Activated gamma-delta T cell (primary cell): ENCODE results near the gene CCDC106.

Experiments
- DNase-seq: peaks from one replicate; lab custom pipeline; 2025; lab: John Stamatoyannopoulos, UW
- total RNA-seq, 2 donors: gene quantifications; one replicate each; lab custom pipeline; 2026; lab: John Stamatoyannopoulos, UW

The CCDC106 gene
- total RNA-seq: 4.0 to 4.5 reads per million in 2 donors

DNA sequence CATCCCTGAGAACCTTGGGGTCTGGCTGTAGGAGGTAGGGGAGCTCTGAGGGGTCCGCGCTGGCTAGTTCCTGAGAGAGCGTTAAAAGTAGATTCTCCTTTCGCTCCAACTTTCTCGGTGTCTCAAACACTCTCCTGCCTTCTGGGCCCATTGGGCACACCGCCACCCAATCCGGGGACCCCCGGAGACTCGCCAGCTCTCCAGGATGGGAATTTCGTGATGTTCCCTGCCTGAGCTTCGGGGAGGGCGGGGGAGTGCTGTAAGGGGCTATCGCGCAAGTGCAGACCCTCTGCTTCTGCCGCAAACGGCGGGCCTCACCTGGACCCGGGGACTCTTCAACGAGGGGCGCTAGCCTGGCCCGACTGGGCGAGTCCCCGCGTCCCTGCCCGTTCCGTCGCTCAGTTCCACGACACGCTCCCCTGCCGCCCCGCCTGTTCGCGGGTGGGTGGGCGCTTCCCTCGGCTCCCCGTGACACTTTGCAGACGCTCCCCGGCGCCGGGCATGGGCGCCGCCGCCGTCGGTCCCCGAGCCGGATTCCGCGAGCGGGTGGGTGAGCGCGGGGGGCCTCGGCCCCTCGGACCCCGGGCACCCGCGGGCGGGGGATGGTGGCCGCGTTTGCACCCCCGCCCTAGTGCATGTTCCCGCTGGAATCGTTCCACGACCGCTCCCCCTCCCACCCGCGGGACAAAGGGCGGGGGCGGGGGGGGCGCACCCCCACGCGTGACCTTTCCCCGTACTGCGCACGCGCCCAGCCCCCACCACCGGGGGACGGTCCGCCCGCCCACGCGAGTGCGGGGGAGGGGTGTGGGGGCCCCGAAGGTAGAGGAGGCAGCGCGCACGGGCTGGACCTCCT lies at the start of gene CCDC106:
CCDC106 (plus strand) TSS at position 481 of the 853 bp plus-strand sequence. CDS start 835 bp downstream, outside the sequence.
- DNase-seq: peak; percentile 27

DNA sequence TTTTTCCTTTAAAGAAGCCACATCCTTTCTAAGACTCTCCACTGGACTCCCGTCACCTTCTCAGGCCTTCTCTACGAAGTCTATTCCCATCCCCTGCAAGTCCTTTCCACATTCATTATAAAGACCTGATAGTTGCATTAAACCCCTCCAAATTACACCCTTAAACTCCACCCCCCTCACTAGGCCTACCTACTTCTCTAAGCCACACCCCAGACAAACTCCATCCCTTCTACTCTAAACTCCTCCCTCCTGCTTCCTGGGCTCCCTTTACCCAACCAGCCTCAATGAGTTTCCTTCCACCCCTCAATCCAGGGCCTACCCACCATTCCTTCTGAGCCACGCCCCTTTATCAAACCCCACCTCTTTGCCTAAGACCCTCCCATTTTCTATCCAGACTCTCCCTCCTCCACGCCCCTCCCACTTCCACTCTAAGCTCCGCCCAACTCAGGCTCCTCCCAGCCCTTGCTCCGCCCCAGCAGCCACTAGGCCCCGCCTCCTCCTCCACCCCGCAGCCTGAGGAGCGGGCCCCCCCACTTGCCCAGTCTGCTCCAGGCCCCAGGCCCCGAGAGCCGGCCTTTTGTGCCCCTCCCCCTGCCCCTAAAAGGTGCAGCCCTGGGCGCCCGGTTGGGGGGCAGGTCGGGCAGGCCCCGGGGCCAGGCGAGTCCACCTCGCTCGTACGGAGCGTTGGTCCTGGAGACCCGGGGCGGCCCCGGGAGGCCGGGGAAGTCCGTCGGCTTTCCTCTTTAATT lies 49.1 kb upstream of the CCDC106 start:
- peak; percentile 74 for DNase-seq

DNA sequence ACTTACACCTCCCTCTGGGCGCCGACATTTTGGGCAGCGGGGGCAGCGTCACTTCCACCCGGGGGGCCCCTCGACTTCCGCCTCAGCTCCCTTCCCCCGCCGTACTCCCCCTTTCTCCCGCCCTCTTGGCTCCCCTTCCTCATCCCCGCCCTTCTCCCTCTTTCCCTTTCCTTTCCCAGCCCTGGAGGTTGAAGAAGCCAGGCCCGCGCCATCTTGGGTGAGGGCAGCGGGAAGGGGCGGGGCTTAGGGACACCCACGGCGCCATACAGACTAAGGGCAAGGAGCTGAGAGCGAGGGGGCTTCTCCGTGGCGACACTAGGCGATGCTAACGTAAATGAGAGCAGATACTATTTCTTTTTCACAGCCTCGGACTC lies 48.6 kb upstream of the CCDC106 start, which contains the start of gene FIZ1:
FIZ1 (minus strand) TSS at position 50 of the 374 bp plus-strand sequence. CDS start 1,652 bp downstream, outside the sequence.
- peak; percentile 74 for DNase-seq

DNA sequence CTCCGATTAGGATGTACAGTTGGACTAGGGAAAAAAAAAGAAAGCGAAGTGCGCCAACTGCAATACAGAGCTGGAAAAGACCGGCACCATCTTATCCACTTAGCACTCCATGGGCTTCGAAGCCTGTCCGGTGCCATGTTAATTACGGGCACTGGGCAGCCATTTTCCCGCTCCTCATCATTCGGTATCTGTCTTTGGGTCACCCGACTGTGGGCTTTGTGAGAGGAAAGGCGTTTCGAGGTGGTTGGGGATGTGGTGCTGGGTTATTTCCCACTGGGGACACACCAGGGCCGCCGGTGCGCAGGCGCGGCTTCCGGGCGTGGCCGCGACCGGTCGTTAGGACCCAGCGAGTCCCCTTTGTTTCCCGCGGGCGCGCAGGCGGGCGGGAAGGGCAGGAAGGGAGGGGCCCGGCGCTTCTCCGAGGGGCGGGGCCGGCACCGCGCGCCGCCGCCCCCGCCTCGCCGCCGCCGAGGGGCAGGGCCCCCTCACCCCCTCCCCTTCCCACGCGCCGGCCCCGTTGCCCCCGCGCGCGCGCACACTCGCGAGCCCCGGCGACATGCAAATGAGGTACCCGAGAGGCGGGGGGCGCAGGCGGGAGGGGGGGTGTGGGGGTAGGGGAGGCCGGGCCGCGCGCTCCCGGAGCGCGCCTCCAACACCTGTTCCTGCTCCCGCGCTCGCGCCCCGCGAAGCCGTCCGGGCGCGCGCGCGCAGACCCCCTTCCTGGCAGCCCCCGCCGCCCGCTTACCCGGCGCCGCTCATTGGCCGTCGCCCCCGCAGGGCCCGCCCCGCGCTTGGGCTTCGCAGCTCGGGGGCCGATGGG lies 48.0 kb upstream of the CCDC106 start, which contains the start of gene ZNF524:
ZNF524 (plus strand) TSS at position 447 of the 820 bp plus-strand sequence. CDS start 1,825 bp downstream, outside the sequence.
- peak; percentile 77 for DNase-seq

DNA sequence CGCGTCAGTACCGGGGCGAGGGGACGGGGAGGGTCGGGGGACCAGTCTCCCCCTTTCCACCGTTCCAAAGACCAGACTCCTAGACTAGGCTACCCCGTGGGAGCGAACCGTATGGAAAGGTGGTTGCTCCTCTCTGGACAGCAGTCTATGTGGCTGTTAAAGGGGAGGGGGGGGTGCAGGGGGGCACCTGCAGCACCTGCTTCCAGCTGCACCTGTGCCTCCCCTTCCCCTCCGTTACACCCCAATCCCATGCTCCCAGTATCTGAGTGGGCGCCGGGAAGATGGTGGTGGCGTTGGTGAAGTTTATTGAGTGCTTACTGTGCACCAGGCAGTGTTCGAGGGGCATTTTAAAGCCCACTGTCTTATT lies 47.4 kb upstream of the CCDC106 start:
- no peak for DNase-seq

DNA sequence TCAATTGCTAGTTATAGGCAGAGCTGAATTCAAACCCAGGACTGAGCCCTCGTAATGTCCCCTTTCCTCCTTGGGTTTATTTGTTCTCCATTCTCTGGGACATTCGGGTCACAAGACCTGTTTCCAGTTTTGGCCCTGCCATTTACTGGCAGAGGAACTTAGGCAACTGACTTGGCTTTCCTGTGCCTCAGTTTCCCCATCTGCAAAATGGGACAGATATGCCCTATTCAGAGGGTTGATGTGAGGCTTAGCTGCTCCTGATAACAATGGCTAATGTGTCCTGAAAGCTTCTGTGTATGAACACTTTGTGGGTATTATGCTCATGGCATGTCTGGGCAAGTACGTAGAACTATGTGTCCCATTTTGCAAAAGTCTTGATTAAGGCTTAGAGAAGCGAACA lies 46.9 kb upstream of the CCDC106 start:
- DNase-seq: no peak

DNA sequence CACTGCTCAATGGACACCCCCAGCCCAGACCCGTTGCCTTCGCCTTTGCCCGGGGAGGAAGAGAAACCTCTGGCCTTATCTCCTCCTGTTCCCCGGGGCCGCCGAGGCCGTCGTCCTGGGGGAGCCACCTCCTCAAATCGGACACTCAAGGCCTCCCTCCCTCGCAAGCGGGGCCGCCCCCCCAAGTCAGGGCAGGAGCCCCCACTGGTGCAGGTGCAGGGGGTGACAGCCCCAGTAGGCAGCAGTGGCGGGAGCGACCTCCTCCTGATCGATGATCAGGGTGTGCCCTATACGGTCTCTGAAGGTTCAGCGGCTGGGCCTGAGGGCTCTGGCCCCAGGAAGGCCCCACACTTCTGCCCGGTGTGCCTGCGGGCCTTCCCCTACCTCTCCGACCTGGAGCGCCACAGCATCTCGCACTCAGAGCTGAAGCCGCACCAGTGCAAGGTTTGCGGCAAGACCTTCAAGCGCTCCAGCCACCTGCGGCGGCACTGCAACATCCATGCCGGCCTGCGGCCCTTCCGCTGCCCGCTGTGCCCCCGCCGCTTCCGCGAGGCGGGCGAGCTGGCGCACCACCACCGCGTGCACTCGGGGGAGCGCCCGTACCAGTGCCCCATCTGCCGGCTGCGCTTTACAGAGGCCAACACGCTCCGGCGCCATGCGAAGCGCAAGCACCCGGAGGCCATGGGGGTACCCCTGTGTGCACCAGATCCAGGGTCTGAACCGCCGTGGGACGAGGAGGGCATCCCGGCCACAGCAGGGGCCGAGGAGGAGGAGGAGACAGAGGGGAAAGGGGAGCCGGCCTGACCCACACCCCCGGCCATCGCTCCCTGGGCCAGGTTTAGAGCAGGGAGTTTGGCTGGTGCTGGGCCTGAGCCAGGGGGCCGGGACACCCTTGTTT lies 45.7 kb upstream of the CCDC106 start:
- no peak for DNase-seq

DNA sequence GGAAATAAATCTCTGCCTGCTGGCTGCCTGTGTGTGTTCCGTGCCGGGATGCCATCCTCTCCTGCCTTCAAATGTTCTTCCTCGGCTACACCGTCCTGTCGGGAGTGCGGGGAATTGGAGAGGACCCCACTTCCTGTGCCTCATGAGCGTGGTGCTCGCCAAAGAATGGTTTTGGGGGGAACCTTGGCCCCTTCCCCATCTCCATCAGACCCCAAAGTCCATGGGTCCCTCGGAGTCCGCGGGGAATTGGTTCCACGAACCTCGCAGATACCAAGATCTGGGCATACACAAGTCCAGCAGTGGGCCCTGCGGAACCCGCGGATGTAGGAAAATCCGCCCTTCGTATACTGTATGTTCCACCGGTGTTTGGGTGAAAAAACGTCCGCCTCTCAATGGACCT lies 44.9 kb upstream of the CCDC106 start:
- DNase-seq: no peak

DNA sequence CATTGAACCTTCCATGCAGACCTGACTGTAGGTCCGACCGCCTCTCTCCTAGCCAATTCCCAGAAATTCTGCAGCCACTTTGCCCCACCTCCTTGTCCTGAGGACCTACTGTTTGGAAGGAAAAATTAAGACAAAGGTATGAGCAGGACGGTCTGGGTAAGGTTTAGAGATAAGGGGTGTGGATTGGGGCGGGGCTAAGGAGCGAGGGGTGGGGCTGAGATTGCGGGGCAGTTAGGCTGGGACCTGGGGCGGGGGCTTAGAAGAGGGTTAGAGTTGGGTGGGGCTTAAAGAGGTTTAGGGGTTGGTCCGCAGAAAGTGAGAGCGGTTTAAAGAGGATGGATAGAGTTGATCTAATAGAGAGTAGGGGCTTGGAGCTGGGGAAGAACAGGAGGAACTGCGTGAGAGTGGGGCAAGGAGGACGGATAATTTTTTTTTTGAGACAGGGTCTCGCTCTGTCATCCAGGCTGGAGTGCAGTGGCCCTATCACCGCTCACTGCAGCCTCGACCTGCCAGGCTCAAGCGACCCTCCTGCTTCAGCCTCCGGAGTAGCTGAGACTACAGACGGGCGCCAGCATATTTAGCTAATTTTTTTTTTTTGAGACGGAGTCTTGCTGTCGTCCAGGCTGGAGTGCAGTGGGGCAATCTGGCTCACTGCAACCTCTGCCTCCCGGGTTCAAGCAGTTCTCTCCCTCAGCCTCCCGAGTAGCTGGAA lies 44.3 kb upstream of the CCDC106 start:
- DNase-seq: no peak

DNA sequence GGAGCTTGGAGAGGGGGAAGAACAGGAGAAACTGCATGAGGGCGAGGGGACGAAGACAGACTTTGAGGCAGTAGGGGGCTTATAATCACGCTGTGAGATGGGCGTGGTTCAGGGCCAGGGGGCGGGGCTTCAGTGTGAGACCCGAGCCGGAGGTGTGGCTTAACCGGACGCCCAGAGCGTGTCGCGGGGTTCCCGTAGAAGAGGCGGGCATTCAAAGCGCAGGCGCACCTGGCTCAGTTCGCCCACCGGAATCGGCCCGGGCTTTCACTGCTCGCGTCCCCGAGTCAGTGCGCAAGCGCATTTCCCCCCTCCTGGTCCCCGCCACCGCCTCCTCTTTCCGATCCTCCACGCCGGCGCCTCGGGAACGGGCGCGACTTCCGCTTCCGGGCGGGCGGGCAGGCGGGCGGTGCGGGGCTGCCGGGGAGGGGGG lies 42.8 kb upstream of the CCDC106 start:
- peak; percentile 95 for DNase-seq

DNA sequence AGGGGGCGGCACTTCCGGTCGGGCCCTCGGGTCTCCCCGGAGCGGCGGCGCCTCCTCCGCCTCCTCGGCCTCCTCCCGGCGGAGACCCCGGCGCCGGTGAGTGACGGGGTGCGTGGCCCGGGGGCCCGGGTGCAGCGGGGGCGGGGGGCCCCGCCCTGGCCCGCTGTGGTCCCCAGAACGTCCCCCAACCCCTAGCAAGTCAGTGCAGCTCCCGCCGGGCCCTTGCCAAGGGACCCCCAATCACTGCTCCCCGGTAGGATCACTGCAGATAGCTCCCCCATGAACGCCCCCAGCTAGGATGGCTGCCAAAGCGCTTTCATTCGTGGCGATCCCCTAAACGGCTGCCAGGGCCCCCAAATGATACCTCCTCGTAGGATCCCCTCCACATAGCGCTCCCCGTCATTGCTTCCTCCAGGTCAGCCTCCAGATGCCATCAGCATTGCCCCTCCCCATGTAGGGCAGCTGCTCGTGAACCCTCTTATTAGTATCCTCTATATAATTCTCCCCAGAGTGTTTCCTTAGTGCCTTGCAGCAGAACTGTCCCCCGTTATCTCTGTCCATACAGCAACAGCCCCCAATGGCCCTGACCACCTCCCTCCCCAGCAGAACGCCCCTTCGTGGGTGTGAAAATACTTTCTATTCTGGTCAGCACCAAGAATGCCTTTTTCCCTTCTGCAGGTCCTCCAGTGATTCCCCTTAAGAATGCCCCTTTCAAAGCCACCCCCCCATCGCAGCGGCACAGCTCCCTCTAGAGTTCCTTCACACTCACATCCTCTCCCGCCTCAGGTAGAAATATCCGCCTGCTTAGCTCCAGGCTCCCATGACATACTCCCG lies 42.2 kb upstream of the CCDC106 start, which contains the start of gene ZNF865:
ZNF865 (plus strand) TSS at position 11 of the 834 bp plus-strand sequence. CDS start 7,972 bp downstream, outside the sequence.
- DNase-seq: no peak

DNA sequence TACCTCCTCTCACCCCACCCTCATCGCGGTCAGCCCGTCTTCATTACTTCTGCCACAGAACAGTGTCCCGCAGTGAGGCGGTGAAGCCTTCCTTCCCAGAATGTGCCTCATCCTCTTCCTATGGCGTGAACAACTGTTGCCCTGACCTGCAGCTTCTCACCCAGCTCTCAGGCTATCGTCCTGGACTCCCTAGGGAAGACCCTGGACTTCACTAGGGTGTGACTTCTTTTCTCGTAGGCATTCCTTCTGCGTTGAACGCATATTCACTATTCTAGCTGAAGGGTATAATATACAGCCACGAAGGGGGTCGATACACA lies 41.6 kb upstream of the CCDC106 start:
- DNase-seq: no peak

DNA sequence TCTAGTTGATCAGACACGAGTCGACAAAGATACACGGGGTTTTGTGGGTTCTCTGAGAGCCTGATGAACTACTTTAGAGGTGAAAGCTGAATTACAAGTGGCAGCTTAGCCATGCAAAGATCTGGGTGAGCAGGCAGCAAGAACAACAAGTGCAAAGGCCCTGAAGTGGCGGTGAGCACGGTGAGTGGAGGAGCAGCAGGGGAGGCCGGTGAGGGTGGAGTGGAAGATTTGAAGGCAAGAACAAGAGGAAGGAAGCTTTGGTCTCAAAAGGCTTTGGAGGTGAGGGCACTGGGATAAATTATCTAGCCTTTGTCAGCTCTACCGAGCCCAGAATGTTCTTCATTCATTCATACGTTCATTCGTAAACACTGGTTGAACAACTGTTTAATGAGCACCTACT lies 41.2 kb upstream of the CCDC106 start:
- no peak for DNase-seq

DNA sequence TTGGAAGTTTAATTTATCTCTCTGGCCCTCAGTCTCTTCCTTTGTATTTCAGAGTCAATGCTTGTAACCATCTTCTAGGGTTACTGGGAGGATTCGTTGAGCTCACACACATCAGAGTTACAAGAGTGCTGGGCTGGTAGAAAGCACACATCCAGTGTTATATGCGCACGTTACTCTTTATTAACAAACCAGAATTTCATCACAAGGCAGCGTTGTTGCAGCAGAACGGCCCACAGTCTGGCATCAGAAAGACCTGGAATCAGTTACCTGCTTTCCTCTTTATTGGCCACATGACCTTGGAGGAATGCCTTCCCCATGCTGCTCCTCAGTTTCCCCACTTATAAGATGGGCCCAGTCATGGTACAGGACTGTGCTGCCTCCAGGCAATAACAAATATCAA lies 38.7 kb upstream of the CCDC106 start:
- no peak for DNase-seq

DNA sequence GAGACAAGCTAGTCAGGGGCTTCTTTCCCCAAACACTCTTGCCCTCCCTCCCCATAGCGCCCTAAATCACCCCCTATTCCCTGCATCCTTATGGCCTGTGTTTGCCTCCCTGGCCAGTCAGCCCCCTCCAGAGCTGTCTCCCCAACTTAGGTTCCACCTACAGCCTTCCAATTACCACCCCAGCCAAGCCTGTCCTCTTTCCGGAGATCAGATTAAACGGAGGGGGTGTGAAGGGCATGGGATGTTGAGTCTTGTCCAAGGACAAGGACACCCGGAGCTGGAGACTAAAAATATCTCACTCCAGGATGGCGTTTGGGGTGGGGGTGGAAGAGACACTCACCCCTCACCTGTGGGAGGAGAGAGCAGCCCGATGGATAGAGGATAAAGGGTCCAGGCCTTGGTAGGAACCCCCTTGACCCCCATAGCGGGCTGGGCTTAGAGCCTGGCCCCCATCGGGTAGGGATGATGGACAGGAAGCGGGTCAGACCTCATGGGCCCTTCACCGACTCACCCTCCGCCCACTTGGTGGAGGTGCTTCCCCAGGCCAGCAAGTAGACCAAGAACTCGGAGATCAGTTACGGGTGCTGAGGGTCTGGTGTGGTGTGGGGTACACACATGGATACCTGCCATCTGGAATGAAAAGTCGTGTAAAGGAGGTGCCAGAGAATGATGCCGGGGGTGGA lies 36.6 kb upstream of the CCDC106 start:
- DNase-seq: no peak

DNA sequence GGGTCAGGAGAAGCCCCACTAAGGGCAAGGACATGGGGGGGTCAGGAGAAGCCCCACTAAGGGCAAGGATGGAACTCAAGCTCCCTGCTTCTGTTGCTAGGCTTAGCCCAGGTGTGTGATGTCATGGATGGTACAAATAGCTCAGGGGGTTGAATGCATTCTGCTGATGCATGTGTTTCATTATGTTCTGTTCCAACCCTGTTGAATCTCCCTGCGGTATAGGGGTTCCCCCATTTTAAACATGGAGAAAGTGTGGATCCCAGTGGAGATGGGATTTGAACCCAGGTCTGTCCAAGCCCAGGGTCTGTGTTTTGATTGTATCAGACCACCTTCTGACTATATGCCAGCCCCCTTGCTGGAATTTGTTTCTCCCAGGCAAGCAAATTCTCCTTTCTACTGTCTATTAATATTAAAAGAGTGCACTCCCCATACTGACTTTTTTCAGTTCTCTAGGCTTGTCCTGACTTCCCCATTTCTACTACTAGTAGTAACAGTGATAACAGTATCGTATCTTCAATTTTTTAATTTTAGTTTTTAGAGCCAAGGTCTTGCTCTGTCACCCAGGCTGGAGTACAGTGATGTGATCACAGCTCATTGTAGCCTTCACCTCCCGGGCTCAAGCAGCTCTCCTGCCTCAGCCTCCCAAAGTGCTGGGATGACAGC lies 35.9 kb upstream of the CCDC106 start:
- no peak for DNase-seq

DNA sequence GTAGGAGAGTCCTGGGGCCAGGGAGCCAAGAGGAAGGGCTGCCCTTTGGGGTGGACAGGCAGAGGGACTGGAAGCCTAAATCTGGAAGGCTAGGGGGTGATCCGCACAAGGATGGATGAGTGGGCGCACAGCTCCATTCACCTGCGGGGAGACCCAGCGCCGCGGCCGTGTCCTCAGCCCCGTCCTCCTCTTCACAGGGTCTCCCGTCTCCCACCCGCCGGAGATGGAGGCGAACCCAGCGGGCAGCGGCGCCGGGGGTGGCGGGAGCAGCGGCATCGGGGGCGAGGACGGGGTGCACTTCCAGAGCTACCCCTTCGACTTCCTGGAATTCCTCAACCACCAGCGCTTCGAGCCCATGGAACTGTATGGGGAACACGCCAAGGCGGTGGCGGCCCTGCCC lies 34.6 kb upstream of the CCDC106 start:
- DNase-seq: no peak
